Measurements from ENCODE around the gene PLD3. TPM values are rescaled to one million over a fixed set of nuclear protein-coding genes. Genes with fewer than 3 reads are reported as not detected.

Gene PLD3
- total RNA-seq, 1 donor from 2014 or later = 116 TPM

DNA sequence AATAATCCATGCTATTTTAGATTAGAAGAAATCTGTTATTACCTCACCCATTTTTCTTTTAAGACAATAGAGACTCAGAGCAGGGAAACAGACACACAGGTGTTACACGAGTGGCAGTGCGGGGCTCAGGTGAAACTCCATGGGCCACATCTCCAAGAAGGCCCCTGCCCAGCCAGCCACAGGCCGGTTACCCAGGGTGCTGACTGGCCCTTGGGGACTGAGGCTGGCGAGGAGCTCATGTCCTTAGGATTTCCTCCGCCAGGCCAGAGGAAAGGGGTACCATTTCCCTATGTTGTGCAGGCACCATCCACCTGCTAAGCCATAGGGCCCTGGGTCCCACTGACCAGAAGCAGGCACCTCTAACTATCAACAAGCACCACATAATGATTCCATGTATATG is 10.9 kb upstream of the PLD3 start:
- no peaks in the 10 kb centered on the region for H3K27me3 ChIP-seq
- H2AFZ ChIP-seq (replicated peaks) = no peak overlapping the region
- H3F3A ChIP-seq (ENCODE audit: low read depth) = no peaks in the 10 kb centered on the region
- no peaks in the 10 kb centered on the region for H3K4me1 Mint-ChIP-seq
- no peaks in the 10 kb centered on the region for H3K36me3 ChIP-seq
- H3K27ac Mint-ChIP-seq = no peak overlapping the region
- H3K4me3 ChIP-seq = no peak overlapping the region
- peaks cover 18% of the 10 kb centered on the region for H3K36me3 Mint-ChIP-seq
- no peak overlapping the region for H3K4me3 Mint-ChIP-seq
- no peaks in the 10 kb centered on the region for H3K9me3 ChIP-seq (ENCODE audit: low read depth)
- H3K27ac ChIP-seq = no peak overlapping the region
- H3K4me2 ChIP-seq = no peak overlapping the region
- H3K79me2 ChIP-seq (ENCODE audit: low read depth) = peaks cover 6% of the 10 kb centered on the region
- DNase-seq (ENCODE audit: low spot score) = no peak
- TF ChIP-seq, protein P1, sequence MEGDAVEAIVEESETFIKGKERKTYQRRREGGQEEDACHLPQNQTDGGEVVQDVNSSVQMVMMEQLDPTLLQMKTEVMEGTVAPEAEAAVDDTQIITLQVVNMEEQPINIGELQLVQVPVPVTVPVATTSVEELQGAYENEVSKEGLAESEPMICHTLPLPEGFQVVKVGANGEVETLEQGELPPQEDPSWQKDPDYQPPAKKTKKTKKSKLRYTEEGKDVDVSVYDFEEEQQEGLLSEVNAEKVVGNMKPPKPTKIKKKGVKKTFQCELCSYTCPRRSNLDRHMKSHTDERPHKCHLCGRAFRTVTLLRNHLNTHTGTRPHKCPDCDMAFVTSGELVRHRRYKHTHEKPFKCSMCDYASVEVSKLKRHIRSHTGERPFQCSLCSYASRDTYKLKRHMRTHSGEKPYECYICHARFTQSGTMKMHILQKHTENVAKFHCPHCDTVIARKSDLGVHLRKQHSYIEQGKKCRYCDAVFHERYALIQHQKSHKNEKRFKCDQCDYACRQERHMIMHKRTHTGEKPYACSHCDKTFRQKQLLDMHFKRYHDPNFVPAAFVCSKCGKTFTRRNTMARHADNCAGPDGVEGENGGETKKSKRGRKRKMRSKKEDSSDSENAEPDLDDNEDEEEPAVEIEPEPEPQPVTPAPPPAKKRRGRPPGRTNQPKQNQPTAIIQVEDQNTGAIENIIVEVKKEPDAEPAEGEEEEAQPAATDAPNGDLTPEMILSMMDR (IDR thresholded peaks at IDR 0.05) = no peak
- TF ChIP-seq EZH2phosphoT487 (IDR thresholded peaks at IDR 0.05) (no peak), EZH2 (IDR thresholded peaks at IDR 0.05) (no peak)
- no peaks in the 10 kb centered on the region for H4K20me1 ChIP-seq (ENCODE audit: low read depth)
- H3K9ac ChIP-seq = no peak overlapping the region
- no peaks in the 10 kb centered on the region for H3K4me1 ChIP-seq
- no peaks in the 10 kb centered on the region for H3K27me3 Mint-ChIP-seq (ENCODE audit: insufficient read depth, low read depth)
- H3K9me3 Mint-ChIP-seq = no peaks in the 10 kb centered on the region

DNA sequence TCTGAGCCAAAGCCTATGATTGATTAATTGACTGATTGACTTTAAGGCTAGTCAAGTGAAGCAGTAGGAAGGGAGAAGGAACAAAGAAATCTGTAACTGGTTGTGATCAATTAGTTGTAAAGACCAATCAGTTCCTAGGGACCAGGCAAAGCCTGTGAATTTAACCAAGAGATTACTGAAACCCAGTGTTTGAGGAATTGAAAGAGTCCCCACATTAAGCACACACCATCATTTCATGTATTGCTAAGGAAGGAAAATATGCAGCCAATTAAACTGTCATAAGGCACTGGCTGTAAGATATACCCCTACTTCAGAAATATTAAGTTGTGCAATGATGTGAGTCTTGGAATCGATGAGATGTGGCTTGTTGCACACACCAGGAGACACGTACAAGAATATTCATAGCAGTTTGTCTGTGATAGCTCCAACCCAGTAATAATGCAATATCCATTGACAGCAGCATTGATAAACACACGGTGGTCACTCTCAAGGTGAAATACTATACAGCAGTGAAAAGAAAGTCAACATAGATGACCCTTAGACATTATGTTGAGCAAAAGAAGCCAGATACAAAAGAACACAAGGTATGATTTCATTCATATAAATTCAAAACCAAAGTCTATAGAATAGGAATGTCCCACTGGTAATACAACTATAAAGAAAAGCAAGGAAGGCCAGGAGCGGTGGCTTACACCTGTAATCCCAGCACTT is 9.3 kb upstream of the PLD3 start:
- H3K79me2 ChIP-seq (ENCODE audit: low read depth) = peaks cover 6% of the 10 kb centered on the region
- no peaks in the 10 kb centered on the region for H3K9me3 ChIP-seq (ENCODE audit: low read depth)
- no peak overlapping the region for H3K27ac ChIP-seq
- Mint-ChIP-seq H3K36me3 (peaks cover 9% of the 10 kb centered on the region), H3K9me3 (no peaks in the 10 kb centered on the region), H3K27me3 (ENCODE audit: insufficient read depth, low read depth) (no peaks in the 10 kb centered on the region), H3K27ac (no peak overlapping the region), H3K4me3 (no peak overlapping the region), H3K4me1 (no peaks in the 10 kb centered on the region)
- no peaks in the 10 kb centered on the region for H3K36me3 ChIP-seq
- no peak overlapping the region for H3K4me2 ChIP-seq
- H2AFZ ChIP-seq (replicated peaks) = no peak overlapping the region
- DNase-seq (ENCODE audit: low spot score) = no peak
- H3K27me3 ChIP-seq = no peaks in the 10 kb centered on the region
- H3K9ac ChIP-seq = peak overlapping the region; percentile 37
- no peaks in the 10 kb centered on the region for H4K20me1 ChIP-seq (ENCODE audit: low read depth)
- no peak overlapping the region for H3K4me3 ChIP-seq
- TF ChIP-seq, protein P1 (IDR thresholded peaks at IDR 0.05) = no peak
- TF ChIP-seq EZH2 (IDR thresholded peaks at IDR 0.05) (no peak), EZH2phosphoT487 (IDR thresholded peaks at IDR 0.05) (no peak)
- no peaks in the 10 kb centered on the region for H3K4me1 ChIP-seq
- no peaks in the 10 kb centered on the region for H3F3A ChIP-seq (ENCODE audit: low read depth)

DNA sequence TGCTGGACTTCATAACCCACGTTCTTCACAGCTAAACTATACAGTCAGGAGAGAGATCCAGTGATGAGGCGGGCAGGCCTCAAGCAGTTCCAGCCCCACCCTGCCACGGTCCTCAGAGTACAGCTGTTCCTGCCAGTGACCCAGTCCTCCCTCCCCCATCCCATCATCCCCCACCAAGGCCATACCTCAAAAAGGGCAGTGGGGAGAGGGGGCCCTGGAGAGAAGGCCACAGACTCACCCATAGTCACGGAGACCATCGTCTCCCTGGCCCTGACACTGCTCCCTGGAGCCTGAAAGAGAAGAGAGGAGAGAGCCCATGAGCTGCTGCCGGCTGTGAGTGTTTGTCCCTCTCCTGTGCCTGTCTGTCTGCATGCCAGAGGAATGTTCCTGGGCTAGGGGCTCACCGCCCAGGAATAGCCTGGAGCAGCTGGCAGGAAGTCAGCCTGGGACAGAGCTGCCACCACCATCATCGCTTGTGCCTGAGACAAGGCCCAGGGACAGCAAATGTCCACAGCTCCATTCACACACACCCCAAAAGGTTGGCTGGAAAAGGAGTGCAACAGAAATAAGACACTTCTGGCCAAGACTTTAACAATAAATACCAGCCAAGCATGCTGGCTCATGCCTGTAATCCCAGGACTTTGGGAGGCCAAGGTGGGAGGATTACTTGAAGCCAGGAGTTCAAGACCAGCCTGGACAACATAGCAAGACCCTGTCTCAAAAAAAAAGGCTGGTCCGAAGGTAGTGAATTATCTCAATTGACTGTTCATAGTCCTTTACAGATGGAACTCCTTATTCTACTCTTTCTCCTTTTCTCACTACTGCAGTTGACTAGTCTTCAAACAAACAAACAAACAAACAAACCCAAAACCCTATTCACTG is 6.7 kb upstream of the PLD3 start:
- Histone ChIP-seq H3F3A (ENCODE audit: low read depth) (no peaks in the 10 kb centered on the region), H4K20me1 (ENCODE audit: low read depth) (no peaks in the 10 kb centered on the region), H3K4me2 (no peak overlapping the region), H3K4me3 (no peak overlapping the region), H3K9me3 (ENCODE audit: low read depth) (no peaks in the 10 kb centered on the region), H3K27ac (no peak overlapping the region), H3K4me1 (no peaks in the 10 kb centered on the region), H3K27me3 (no peaks in the 10 kb centered on the region), H2AFZ (replicated peaks) (no peak overlapping the region), H3K9ac (no peak overlapping the region), H3K36me3 (no peaks in the 10 kb centered on the region), H3K79me2 (ENCODE audit: low read depth) (peaks cover 19% of the 10 kb centered on the region)
- no peaks in the 10 kb centered on the region for H3K27me3 Mint-ChIP-seq (ENCODE audit: insufficient read depth, low read depth)
- peaks cover 6% of the 10 kb centered on the region for H3K36me3 Mint-ChIP-seq
- H3K4me1 Mint-ChIP-seq = peaks cover under 1% of the 10 kb centered on the region
- H3K27ac Mint-ChIP-seq = no peak overlapping the region
- DNase-seq (ENCODE audit: low spot score) = no peak
- no peak overlapping the region for H3K4me3 Mint-ChIP-seq
- H3K9me3 Mint-ChIP-seq = no peaks in the 10 kb centered on the region
- TF ChIP-seq EZH2phosphoT487 (IDR thresholded peaks at IDR 0.05) = no peak
- TF ChIP-seq, protein P1 (IDR thresholded peaks at IDR 0.05) = no peak
- no peak for TF ChIP-seq EZH2 (IDR thresholded peaks at IDR 0.05)
